Heart left ventricle (tissue), 16 donors: ENCODE data around the gene RITA1. TPM values are rescaled to one million over a fixed set of nuclear protein-coding genes. Genes with fewer than 3 reads are reported as not detected.

Source experiments
- ATAC-seq, 4 donors: fragments of 200-7000 bp; cut with Tn5 transposase; one replicate each; pipeline ENCODE4 v1.9.1; 2020 to 2022; ENCODE audit warnings: moderate library complexity in 4 of 4, mild to moderate bottlenecking in 3 of 4, moderate number of reproducible peaks in 1 of 4
- DNase-seq, 5 donors: peaks; one replicate each; pipeline ENCODE4 v3.0.0-alpha.2; 2020
- H3K27ac ChIP-seq, 12 donors: fragments of 200-600 bp; sonication (generic) in 4 of 12; one replicate each; pipeline versions ENCODE4 v1.5.0 to v1.8.0; 2016 to 2022; ENCODE audit warnings: mild to moderate bottlenecking in 2 of 12
- H3K27me3 ChIP-seq, 9 donors: fragments of 200-600 bp; sonication (generic) in 2 of 9; one replicate each; pipeline versions ENCODE4 v1.5.1 to v1.8.0; 2016 to 2022; ENCODE audit warnings: mild to moderate bottlenecking in 3 of 9
- H3K36me3 ChIP-seq, 9 donors: fragments of 200-600 bp; sonication (generic) in 2 of 9; one replicate each; pipeline versions ENCODE4 v1.5.0 to v1.8.0; 2018 to 2022; ENCODE audit warnings: mild to moderate bottlenecking in 2 of 9
- H3K4me1 ChIP-seq, 12 donors: fragments of 200-600 bp; sonication (generic) in 4 of 12; one replicate each; pipeline versions ENCODE4 v1.5.0 to v1.8.0; 2016 to 2022; ENCODE audit warnings: mild to moderate bottlenecking in 3 of 12
- H3K4me3 ChIP-seq, 12 donors: fragments of 200-600 bp; sonication (generic) in 4 of 12; one replicate each; pipeline versions ENCODE4 v1.5.0 to v1.8.0; 2017 to 2022; ENCODE audit warnings: mild to moderate bottlenecking in 9 of 12, moderate library complexity in 4 of 12
- H3K9me3 ChIP-seq, 12 donors: fragments of 200-600 bp; sonication (generic) in 4 of 12; one replicate each; pipeline versions ENCODE4 v1.5.0 to v1.8.0; 2016 to 2022; ENCODE audit warnings: mild to moderate bottlenecking in 1 of 12
- CTCF ChIP-seq, 12 donors: fragments of 200-600 bp; sonication (generic) in 4 of 12; IDR thresholded peaks; one replicate each; pipeline versions ENCODE4 v1.5.0 to v1.8.0; 2018 to 2022; ENCODE audit warnings: antibody characterized with exemption in 12 of 12, mild to moderate bottlenecking in 5 of 12
- POLR2A ChIP-seq, 2 donors: fragments of 450-650 bp; IDR thresholded peaks; one replicate each; pipeline ENCODE4 v1.6.1; 2017; ENCODE audit warnings: antibody characterized with exemption in 2 of 2, mild to moderate bottlenecking in 2 of 2, moderate library complexity in 2 of 2
- WGBS, 4 donors: extraction: QIAGEN DNeasy Blood & Tissue Kit in 2 of 4; methylation state at CpG; one replicate each; pipeline versions ENCODE4 v1.1.5 to v1.1.7; 2013 to 2018; 5-methylcytosine and 5-hydroxymethylcytosine counted together
- intact Hi-C, 10 donors: fragments of 100-400 bp; cut with DNase I; formaldehyde crosslinking; loops; one replicate each; pipeline versions ENCODE4 v1.11.1 to v1.14.2; 2022
- polyA plus RNA-seq, 2 donors: library from polyadenylated mRNA; stranded (reverse); fragments of 200-250 nt; gene quantifications; one replicate each; pipeline ENCODE4 v1.2.3, GENCODE V29; 2013
- total RNA-seq, 9 donors: library from RNA; depleted of rRNA in 2 of 9; stranded (reverse); fragments of >200 nt in 2 of 9; fragmentation: NEBNext Ultra II Directional in 3 of 9; extraction: Animal tissue kit (Norgen Biotek cat#: 25700) in 3 of 9; gene quantifications; one replicate each; pipeline versions ENCODE4 v1.1.0 to v1.2.4, GENCODE V29; 2016 to 2023
- donor health status: ischemic (EF 13 %, LVEDD 7.1; RV severe dilation, severe dysfunction).
- donor health status: healthy with polysubstance abuse.
- donor health status: DM: no; HTN: yes; CAD: no.
- donor health status: DM: no; HTN: no; CAD: no.
- donor health status: ischemic (EF 25% LVEDD 6.9; RV normal size, moderate dysfunction).
- donor health status: ischemic (EF 25% LVEDD 5.7; RV mildly dilated, moderate dysfunction).
- donor health status: healthy.
- donor health status: DM: yes; HTN: yes; CAD: no.
- donor health status: ischemic (EF 35%, LVEDD 5.7; RV mildly dilated, moderate dysfunction).
- donor health status: nonischemic (EF 11% LVEDD 7.7; RV severe dilation, severe dysfunction).
- donor health status: DM: yes; HTN: yes; CAD: no.
- donor health status: PGD.
- donor health status: ischemic (EF 29% LVEDD 5.4; RV normal size, mild dysfunction).
- donor health status: nonischemic (EF 23%, LVEDD 6.1; RV moderate dilation, normal function).

The RITA1 gene
- total and polyA plus RNA-seq, 11 donors: 10.4 to 30.7 (median 14.7) TPM

- intact Hi-C loops: no loop called here
- Histone ChIP-seq H3K27me3 (peaks cover 0 to 14% (median under 1%) of the 10 kb centered on the region in 9 donors), H3K9me3 (peaks cover 0 to 7% (median 0%) of the 10 kb centered on the region in 12 donors), H3K4me3 (no peak overlapping the region), H3K4me1 (peaks cover 0 to 23% (median 5%) of the 10 kb centered on the region in 12 donors), H3K27ac (no peak overlapping the region), H3K36me3 (no peaks in the 10 kb centered on the region)
- ATAC-seq: no peak
- DNase-seq: peak in 2 of 5 donors; percentile 6 to 7
- WGBS, 4 donors: 74 to 76% (median 75%) methylated on average over 12 of the region's 12 CpGs
- no peak for TF ChIP-seq POLR2A (IDR thresholded peaks at IDR 0.05)
- no peak for TF ChIP-seq CTCF (IDR thresholded peaks at IDR 0.05)
These were observed 39.6 kb upstream of the RITA1 start for GRCh38 chr12:113145720-113146551.

GRCh38 chr12:113146999-113147398 lies 38.5 kb upstream of the RITA1 start:
- H3K4me1 ChIP-seq: peaks cover 0 to 17% (median 5%) of the 10 kb centered on the region in 12 donors
- H3K9me3 ChIP-seq: peaks cover 0 to 7% (median 0%) of the 10 kb centered on the region in 12 donors
- peaks cover 0 to 24% (median 11%) of the 10 kb centered on the region in 9 donors for H3K27me3 ChIP-seq
- no peaks in the 10 kb centered on the region for H3K36me3 ChIP-seq
- DNase-seq (peak in 1 of 5 donors; percentile 3), ATAC-seq (no peak)
- WGBS, 4 donors: 79 to 86% (median 83%) methylated on average over 2 of the region's 2 CpGs
- intact Hi-C loops: no loop called here
- TF ChIP-seq CTCF (IDR thresholded peaks at IDR 0.05) (no peak), POLR2A (IDR thresholded peaks at IDR 0.05) (no peak)
- H3K27ac ChIP-seq: no peak overlapping the region
- no peak overlapping the region for H3K4me3 ChIP-seq

- ATAC-seq (peak; percentile 76 to 89 (median 87)), DNase-seq (peak; percentile 48 to 87 (median 71))
- TF ChIP-seq POLR2A (IDR thresholded peaks at IDR 0.05): no peak
- TF ChIP-seq CTCF (IDR thresholded peaks at IDR 0.05): no peak
- Histone ChIP-seq H3K9me3 (peaks cover 0 to 7% (median 0%) of the 10 kb centered on the region in 12 donors), H3K27ac (no peak within 1 kb of the TSS), H3K27me3 (peaks cover 6 to 47% (median 34%) of the 10 kb centered on the region in 9 donors), H3K36me3 (no peaks in the 10 kb centered on the region), H3K4me3 (peak within 1 kb of the TSS in 1 of 12 donors; percentile 28), H3K4me1 (peaks cover 0 to 31% (median 12%) of the 10 kb centered on the region in 12 donors)
- WGBS, 4 donors: 22 to 28% (median 26%) methylated on average over 13 to 22 of the region's 22 CpGs
- intact Hi-C loops: loop anchor here in 7 of 10 donors (5.0 kb wide), 2 partner anchors 102 to 157 kb away; no protein-coding TSS in a partner anchor
These were observed 36.0 kb upstream of the RITA1 start, which contains the start of gene CFAP73 for GRCh38 chr12:113149361-113150150. Gene CFAP73 (plus strand): TSS chr12:113149724. CDS start chr12:113149858, 134 bp downstream.
